IMR-90 (cell line): ENCODE results near the gene EGLN1. TPM values are rescaled to one million over a fixed set of nuclear protein-coding genes. Genes with fewer than 3 reads are reported as not detected.

Source experiments
- ATAC-seq: fragments of 200-7000 bp; cut with Tn5 transposase; 2 replicates; pipeline ENCODE4 v1.9.1; 2020; ENCODE audit warnings: low read depth, mild to moderate bottlenecking, moderate library complexity
- BruUV-seq: library from RNA; stranded (reverse); fragments of 400-500 nt; replicated peaks from 2 replicates; lab custom pipeline; 2021; lab: Mats Ljungman, UMichigan
- CTCF ChIA-PET: fragments of 300-600 bp; formaldehyde crosslinking; extraction: SDS; loops from one replicate; lab custom pipeline; 2021; ENCODE audit warnings: antibody characterized with exemption; lab: Yijun Ruan, JAX
- POLR2A ChIA-PET: fragments of 300-600 bp; sonication (Branson Sonifier 250); formaldehyde crosslinking; loops from one replicate; lab custom pipeline; 2022; ENCODE audit warnings: antibody characterized with exemption; ENCODE audit not compliant: unreplicated experiment; lab: Charles Lee
- DNase-seq: peaks from one replicate; pipeline ENCODE4 v3.0.0; 2013
- H2AFZ ChIP-seq: replicated peaks from 2 replicates; pipeline ENCODE3; 2013; ENCODE audit warnings: low read length, mild to moderate bottlenecking; ENCODE audit not compliant: poor library complexity
- H2AK5ac ChIP-seq: 2 replicates; pipeline ENCODE4 v1.6.1; 2013; ENCODE audit warnings: low read depth, low read length, inconsistent platforms
- H2AK9ac ChIP-seq: replicated peaks from 2 replicates; pipeline ENCODE3; 2013; ENCODE audit warnings: mild to moderate bottlenecking, low read depth, low read length, moderate library complexity; ENCODE audit not compliant: poor library complexity
- H2BK120ac ChIP-seq: 2 replicates; pipeline ENCODE4 v1.6.1; 2013; ENCODE audit warnings: low read depth, low read length, inconsistent platforms
- H2BK15ac ChIP-seq: 3 replicates; pipeline ENCODE4 v1.6.1; 2013; ENCODE audit warnings: low read depth, low read length, inconsistent platforms
- H2BK20ac ChIP-seq: 2 replicates; pipeline ENCODE4 v1.6.1; 2013; ENCODE audit warnings: low read depth, mild to moderate bottlenecking, inconsistent platforms, low read length, moderate library complexity
- H2BK5ac ChIP-seq: 2 replicates; pipeline ENCODE4 v1.6.1; 2013; ENCODE audit warnings: mild to moderate bottlenecking, low read depth, low read length, inconsistent platforms; ENCODE audit not compliant: poor library complexity, severe bottlenecking
- H3K14ac ChIP-seq: replicated peaks from 2 replicates; pipeline ENCODE4 v1.6.1; 2013; ENCODE audit warnings: low read depth, low read length, inconsistent platforms
- H3K18ac ChIP-seq: 2 replicates; pipeline ENCODE4 v1.6.1; 2013; ENCODE audit warnings: low read depth, low read length, control low read depth
- H3K23ac ChIP-seq: 2 replicates; pipeline ENCODE4 v1.6.1; 2013; ENCODE audit warnings: low read depth, low read length, inconsistent platforms
- H3K27ac ChIP-seq: 2 replicates; pipeline ENCODE4 v1.5.1; 2013; ENCODE audit warnings: mild to moderate bottlenecking, control low read depth, low read length; ENCODE audit not compliant: insufficient read depth
- H3K27me3 ChIP-seq: 2 replicates; pipeline ENCODE4 v1.6.1; 2013; ENCODE audit warnings: low read length; ENCODE audit not compliant: control insufficient read depth, insufficient read depth
- H3K36me3 ChIP-seq: 2 replicates; pipeline ENCODE4 v1.6.1; 2013; ENCODE audit warnings: low read length, mixed read lengths; ENCODE audit not compliant: control insufficient read depth, insufficient read depth
- H3K4ac ChIP-seq: 2 replicates; pipeline ENCODE4 v1.6.1; 2013; ENCODE audit warnings: low read depth, low read length, inconsistent platforms
- H3K4me1 ChIP-seq: 2 replicates; pipeline ENCODE4 v1.6.1; 2013; ENCODE audit warnings: low read length, mixed read lengths; ENCODE audit not compliant: control insufficient read depth, insufficient read depth
- H3K4me2 ChIP-seq: 2 replicates; pipeline ENCODE4 v1.6.1; 2013; ENCODE audit warnings: low read depth, mild to moderate bottlenecking, control low read depth, low read length, moderate library complexity
- H3K4me3 ChIP-seq: 2 replicates; pipeline ENCODE4 v1.5.1; 2013; ENCODE audit warnings: low read depth, mild to moderate bottlenecking, control low read depth, low read length, moderate library complexity; ENCODE audit not compliant: insufficient read depth
- H3K56ac ChIP-seq: 2 replicates; pipeline ENCODE4 v1.6.1; 2013; ENCODE audit warnings: low read length, inconsistent platforms; ENCODE audit not compliant: insufficient read depth; ENCODE audit errors: extremely low read depth
- H3K79me1 ChIP-seq, 2 experiments: 2 replicates each; pipeline ENCODE4 v1.6.1; 2013; ENCODE audit warnings: low read length in 2 of 2, inconsistent platforms in 1 of 2, low read depth in 1 of 2
- H3K9ac ChIP-seq: 2 replicates; pipeline ENCODE4 v1.6.1; 2013; ENCODE audit warnings: low read depth, low read length, control low read depth
- H3K9me1 ChIP-seq: 2 replicates; pipeline ENCODE4 v1.6.1; 2013; ENCODE audit warnings: low read length, inconsistent platforms; ENCODE audit not compliant: insufficient read depth
- H3K9me3 ChIP-seq: 2 replicates; pipeline ENCODE4 v1.6.1; 2013; ENCODE audit warnings: low read length; ENCODE audit not compliant: control insufficient read depth, insufficient read depth
- H4K20me1 ChIP-seq: 2 replicates; pipeline ENCODE4 v1.6.1; 2013; ENCODE audit warnings: low read length, inconsistent platforms; ENCODE audit not compliant: insufficient read depth
- H4K5ac ChIP-seq: 2 replicates; pipeline ENCODE4 v1.6.1; 2013; ENCODE audit warnings: mild to moderate bottlenecking, low read depth, low read length, control low read depth
- H4K8ac ChIP-seq, 2 experiments: 2 replicates each; pipeline ENCODE4 v1.6.1; 2013; ENCODE audit warnings: low read depth in 2 of 2, low read length in 2 of 2, control low read depth in 1 of 2, inconsistent platforms in 1 of 2
- H4K91ac ChIP-seq: 2 replicates; pipeline ENCODE4 v1.6.1; 2013; ENCODE audit warnings: low read depth, low read length, inconsistent platforms; ENCODE audit not compliant: insufficient read depth
- CHD1 ChIP-seq: IDR thresholded peaks from 2 replicates; pipeline ENCODE4 v1.6.1; 2012; ENCODE audit warnings: low read depth, low read length, improper control_type of control experiment
- FOS ChIP-seq: fragments of 150-350 bp; IDR thresholded peaks from 2 replicates; pipeline ENCODE4 v1.6.1; 2016; ENCODE audit warnings: low read depth, low read length
- MAFK ChIP-seq: IDR thresholded peaks from 2 replicates; pipeline ENCODE4 v1.6.1; 2012; ENCODE audit warnings: low read depth, low read length, improper control_type of control experiment
- MAZ ChIP-seq: IDR thresholded peaks from 2 replicates; pipeline ENCODE4 v1.6.1; 2012; ENCODE audit warnings: low read depth, mild to moderate bottlenecking, low read length, improper control_type of control experiment, moderate library complexity, borderline replicate concordance
- MXI1 ChIP-seq: IDR thresholded peaks from 2 replicates; pipeline ENCODE4 v1.6.1; 2012; ENCODE audit warnings: low read depth, mild to moderate bottlenecking, low read length, moderate library complexity, borderline replicate concordance
- NFE2L2 ChIP-seq: fragments of 150-350 bp; IDR thresholded peaks from 2 replicates; pipeline ENCODE4 v1.6.1; 2016; ENCODE audit warnings: low read depth, mild to moderate bottlenecking, low read length
- POLR2A ChIP-seq: IDR thresholded peaks from 2 replicates; pipeline ENCODE4 v1.6.1; 2012; ENCODE audit warnings: mild to moderate bottlenecking, low read depth, low read length
- RAD21 ChIP-seq: IDR thresholded peaks from 2 replicates; pipeline ENCODE4 v1.6.1; 2012; ENCODE audit warnings: low read length, improper control_type of control experiment
- SMC3 ChIP-seq: fragments of 150-350 bp; IDR thresholded peaks from 2 replicates; pipeline ENCODE4 v1.6.1; 2016; ENCODE audit warnings: low read depth, mild to moderate bottlenecking, antibody characterized with exemption, low read length, moderate library complexity
- WGBS, 2 experiments: methylation state at CpG; one replicate each; pipeline versions ENCODE4 v1.1.5 to v1.1.7; 2013; ENCODE audit warnings: missing lambda C conversion rate in 2 of 2; ENCODE audit not compliant: insufficient read length in 1 of 2; ENCODE audit errors: extremely low coverage in 2 of 2; 5-methylcytosine and 5-hydroxymethylcytosine counted together
- dilution Hi-C: fragments of 300-500 bp; cut with HindIII; formaldehyde crosslinking; loops from one replicate; pipeline ENCODE4 v1.14.3; 2018; ENCODE audit warnings: low sequenced_read_pairs; ENCODE audit not compliant: unreplicated experiment
- in situ Hi-C: fragments of 300-500 bp; cut with MboI; formaldehyde crosslinking; loops from 3 replicates; pipeline ENCODE4 v1.14.3; 2019; ENCODE audit warnings: low sequenced_read_pairs, inconsistent platforms, mixed read lengths
- intact Hi-C: fragments of 100-400 bp; cut with micrococcal nuclease; formaldehyde crosslinking; loops from 2 replicates; pipeline ENCODE4 v1.10.0; 2022
- polyA plus RNA-seq, 3 experiments: library from polyadenylated mRNA; depleted of rRNA; stranded (reverse); fragments of >200 nt; gene quantifications; 2 replicates each; pipeline ENCODE4 v1.2.3, GENCODE V29; 2012; ENCODE audit warnings: low replicate concordance in 1 of 3
- total RNA-seq: library from RNA; depleted of rRNA; stranded (reverse); fragments of >200 nt; gene quantifications from 2 replicates; pipeline ENCODE4 v1.2.3, GENCODE V29; 2012
- TF ChIP-seq, protein P1 (sequence below): fragments of 150-350 bp; IDR thresholded peaks from 2 replicates; pipeline ENCODE4 v1.6.1; 2016; ENCODE audit warnings: low read depth, mild to moderate bottlenecking, low read length, moderate library complexity, borderline replicate concordance

Gene EGLN1
- total and polyA plus RNA-seq, 2 of the 4 experiments (the other 2 are of a cell fraction): 25.7 to 26.9 TPM

GRCh38 chr1:231419147-231419546, 2.9 kb downstream of the EGLN1 start:
- H2AK5ac ChIP-seq: no peak overlapping the region
- H2BK20ac ChIP-seq: no peak overlapping the region
- POLR2A ChIA-PET: no interaction called here
- no CpG with 5 or more reads among the region's 1 CpG for WGBS, 2 experiments
- peak overlapping the region; percentile 89 for H3K4me2 ChIP-seq
- H3K79me1 ChIP-seq: peaks cover 0 to 58% of the 10 kb centered on the region in 2 experiments; a peak in 2 of 4 replicates
- H4K20me1 ChIP-seq: peaks cover 67% of the 10 kb centered on the region
- intact Hi-C loops (loop anchor here (5.0 kb wide), 1 partner anchor 183 kb away; no protein-coding TSS in a partner anchor), dilution Hi-C loops (no loop called here), in situ Hi-C loops (no loop called here)
- no peak overlapping the region for H3K4ac ChIP-seq
- ATAC-seq (no peak), DNase-seq (no peak)
- peaks cover 9% of the 10 kb centered on the region for H3K9me1 ChIP-seq
- H3K4me1 ChIP-seq: peaks cover 7% of the 10 kb centered on the region
- peak overlapping the region; percentile 38; the same call in 1 of the 2 replicates for H3K9ac ChIP-seq
- H3K27me3 ChIP-seq: no peaks in the 10 kb centered on the region
- H3K14ac ChIP-seq: 0 out of 2 replicates have a peak overlapping the region, but pooled peaks have one; percentile 42
- peak overlapping the region; percentile 78; the same call in 1 of the 2 replicates for H3K4me3 ChIP-seq
- no peak overlapping the region for H2BK120ac ChIP-seq
- no peak overlapping the region for H3K27ac ChIP-seq
- no peak overlapping the region for H3K56ac ChIP-seq
- H4K5ac ChIP-seq: no peak overlapping the region
- no peak overlapping the region for H2BK15ac ChIP-seq
- H4K91ac ChIP-seq: no peak overlapping the region
- H2AFZ ChIP-seq: no peak overlapping the region
- CTCF ChIA-PET: no interaction called here
- peak overlapping the region; percentile 76 for H3K23ac ChIP-seq
- H4K8ac ChIP-seq: no peak overlapping the region
- no peaks in the 10 kb centered on the region for H3K9me3 ChIP-seq
- no peaks in the 10 kb centered on the region; the same call in 1 of the 2 replicates for H3K36me3 ChIP-seq
- no TSS peak for BruUV-seq
- H2BK5ac ChIP-seq: no peak overlapping the region
- TF ChIP-seq MAZ (no peak), NFE2L2 (no peak), FOS (no peak), SMC3 (no peak), MAFK (no peak), MXI1 (no peak), POLR2A (no peak), RAD21 (no peak), CHD1 (no peak)
- TF ChIP-seq, protein P1, sequence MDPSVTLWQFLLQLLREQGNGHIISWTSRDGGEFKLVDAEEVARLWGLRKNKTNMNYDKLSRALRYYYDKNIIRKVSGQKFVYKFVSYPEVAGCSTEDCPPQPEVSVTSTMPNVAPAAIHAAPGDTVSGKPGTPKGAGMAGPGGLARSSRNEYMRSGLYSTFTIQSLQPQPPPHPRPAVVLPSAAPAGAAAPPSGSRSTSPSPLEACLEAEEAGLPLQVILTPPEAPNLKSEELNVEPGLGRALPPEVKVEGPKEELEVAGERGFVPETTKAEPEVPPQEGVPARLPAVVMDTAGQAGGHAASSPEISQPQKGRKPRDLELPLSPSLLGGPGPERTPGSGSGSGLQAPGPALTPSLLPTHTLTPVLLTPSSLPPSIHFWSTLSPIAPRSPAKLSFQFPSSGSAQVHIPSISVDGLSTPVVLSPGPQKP: no peak
- H2AK9ac ChIP-seq: no peak overlapping the region
- H3K18ac ChIP-seq: no peak overlapping the region
